Heart left ventricle (tissue), 16 donors: ENCODE measurements around the gene BTD. TPM values are rescaled to one million over a fixed set of nuclear protein-coding genes. Genes with fewer than 3 reads are reported as not detected.
A peak's percentile ranks its signal among the peaks of the same experiment; 100 is the strongest.
"Not testable (repeated sequence)": the region's sequence is repeated elsewhere in the genome, so short reads cannot be mapped to it uniquely, and the experiment has no call there.

Source experiments
- ATAC-seq, 4 donors: fragments of 200-7000 bp; cut with Tn5 transposase; one replicate each; pipeline ENCODE4 v1.9.1; 2020 to 2022; ENCODE audit warnings: moderate library complexity in 4 of 4, mild to moderate bottlenecking in 3 of 4, moderate number of reproducible peaks in 1 of 4
- DNase-seq, 5 donors: peaks; one replicate each; pipeline ENCODE4 v3.0.0-alpha.2; 2020
- H3K27ac ChIP-seq, 12 donors: fragments of 200-600 bp; sonication (generic) in 4 of 12; one replicate each; pipeline versions ENCODE4 v1.5.0 to v1.8.0; 2016 to 2022; ENCODE audit warnings: mild to moderate bottlenecking in 2 of 12
- H3K27me3 ChIP-seq, 9 donors: fragments of 200-600 bp; sonication (generic) in 2 of 9; one replicate each; pipeline versions ENCODE4 v1.5.1 to v1.8.0; 2016 to 2022; ENCODE audit warnings: mild to moderate bottlenecking in 3 of 9
- H3K36me3 ChIP-seq, 9 donors: fragments of 200-600 bp; sonication (generic) in 2 of 9; one replicate each; pipeline versions ENCODE4 v1.5.0 to v1.8.0; 2018 to 2022; ENCODE audit warnings: mild to moderate bottlenecking in 2 of 9
- H3K4me1 ChIP-seq, 12 donors: fragments of 200-600 bp; sonication (generic) in 4 of 12; one replicate each; pipeline versions ENCODE4 v1.5.0 to v1.8.0; 2016 to 2022; ENCODE audit warnings: mild to moderate bottlenecking in 3 of 12
- H3K4me3 ChIP-seq, 12 donors: fragments of 200-600 bp; sonication (generic) in 4 of 12; one replicate each; pipeline versions ENCODE4 v1.5.0 to v1.8.0; 2017 to 2022; ENCODE audit warnings: mild to moderate bottlenecking in 9 of 12, moderate library complexity in 4 of 12
- H3K9me3 ChIP-seq, 12 donors: fragments of 200-600 bp; sonication (generic) in 4 of 12; one replicate each; pipeline versions ENCODE4 v1.5.0 to v1.8.0; 2016 to 2022; ENCODE audit warnings: mild to moderate bottlenecking in 1 of 12
- POLR2A ChIP-seq, 2 donors: fragments of 450-650 bp; IDR thresholded peaks; one replicate each; pipeline ENCODE4 v1.6.1; 2017; ENCODE audit warnings: antibody characterized with exemption in 2 of 2, mild to moderate bottlenecking in 2 of 2, moderate library complexity in 2 of 2
- WGBS, 4 donors: extraction: QIAGEN DNeasy Blood & Tissue Kit in 2 of 4; methylation state at CpG; one replicate each; pipeline versions ENCODE4 v1.1.5 to v1.1.7; 2013 to 2018; 5-methylcytosine and 5-hydroxymethylcytosine counted together
- intact Hi-C, 10 donors: fragments of 100-400 bp; cut with DNase I; formaldehyde crosslinking; loops; one replicate each; pipeline versions ENCODE4 v1.11.1 to v1.14.2; 2022
- polyA plus RNA-seq, 2 donors: library from polyadenylated mRNA; stranded (reverse); fragments of 200-250 nt; gene quantifications; one replicate each; pipeline ENCODE4 v1.2.3, GENCODE V29; 2013
- total RNA-seq, 9 donors: library from RNA; depleted of rRNA in 2 of 9; stranded (reverse); fragments of >200 nt in 2 of 9; fragmentation: NEBNext Ultra II Directional in 3 of 9; extraction: Animal tissue kit (Norgen Biotek cat#: 25700) in 3 of 9; gene quantifications; one replicate each; pipeline versions ENCODE4 v1.1.0 to v1.2.4, GENCODE V29; 2016 to 2023
- TF ChIP-seq, protein P1 (sequence below), 12 donors: fragments of 200-600 bp; sonication (generic) in 4 of 12; IDR thresholded peaks; one replicate each; pipeline versions ENCODE4 v1.5.0 to v1.8.0; 2018 to 2022; ENCODE audit warnings: antibody characterized with exemption in 12 of 12, mild to moderate bottlenecking in 5 of 12
- donor health status: ischemic (EF 13 %, LVEDD 7.1; RV severe dilation, severe dysfunction).
- donor health status: healthy with polysubstance abuse.
- donor health status: DM: no; HTN: yes; CAD: no.
- donor health status: DM: no; HTN: no; CAD: no.
- donor health status: ischemic (EF 25% LVEDD 6.9; RV normal size, moderate dysfunction).
- donor health status: ischemic (EF 25% LVEDD 5.7; RV mildly dilated, moderate dysfunction).
- donor health status: healthy.
- donor health status: DM: yes; HTN: yes; CAD: no.
- donor health status: ischemic (EF 35%, LVEDD 5.7; RV mildly dilated, moderate dysfunction).
- donor health status: nonischemic (EF 11% LVEDD 7.7; RV severe dilation, severe dysfunction).
- donor health status: DM: yes; HTN: yes; CAD: no.
- donor health status: PGD.
- donor health status: ischemic (EF 29% LVEDD 5.4; RV normal size, mild dysfunction).
- donor health status: nonischemic (EF 23%, LVEDD 6.1; RV moderate dilation, normal function).

BTD gene
- total and polyA plus RNA-seq, 11 donors: 4.2 to 16.4 (median 11.7) TPM

DNA sequence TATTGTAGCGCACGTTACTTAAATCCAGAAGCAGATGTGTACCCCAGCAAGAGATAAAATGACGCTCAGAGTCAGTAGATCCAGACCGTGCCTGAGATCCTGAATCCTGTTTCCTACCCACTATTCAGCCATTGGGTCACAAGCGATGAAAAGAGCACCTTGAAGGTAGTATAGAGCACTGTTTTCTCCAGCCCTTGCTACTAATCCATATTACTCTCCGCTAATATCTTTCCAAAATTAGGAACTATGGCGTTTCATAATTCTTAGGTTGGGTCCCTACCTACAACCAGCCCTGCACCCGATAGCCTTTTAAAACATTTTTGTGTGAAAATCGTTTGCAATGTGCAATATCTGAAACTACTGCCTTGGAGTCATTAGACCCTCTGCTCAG lies 596 bp downstream of the BTD start:
- Histone ChIP-seq H3K4me1 (peaks cover 3 to 25% (median 15%) of the 10 kb centered on the region in 12 donors), H3K4me3 (peak overlapping the region; percentile 41 to 97 (median 74))
- intact Hi-C loops: no loop called here

GRCh38 chr3:15602816-15603215 lies 1.3 kb downstream of the BTD start:
- Histone ChIP-seq H3K4me1 (peaks cover 3 to 32% (median 15%) of the 10 kb centered on the region in 12 donors), H3K4me3 (peak overlapping the region in 4 of 12 donors; percentile 67 to 82 (median 71)), H3K27ac (peak overlapping the region in 2 of 12 donors; percentile 90 to 92), H3K36me3 (peaks cover 0 to 26% (median 19%) of the 10 kb centered on the region in 9 donors)
- ATAC-seq, DNase-seq, intact Hi-C loops, H3K9me3 ChIP-seq, H3K27me3 ChIP-seq: not testable (repeated sequence)
- 91 to 100% (median 97%) methylated on average over 3 of the region's 3 CpGs for WGBS, 4 donors

More for the DNA sequence above, 596 bp downstream of the BTD start:
- Histone ChIP-seq H3K9me3 (no peaks in the 10 kb centered on the region), H3K27me3 (no peaks in the 10 kb centered on the region), H3K27ac (peak overlapping the region; percentile 55 to 92 (median 84)), H3K36me3 (peaks cover 0 to 33% (median 26%) of the 10 kb centered on the region in 9 donors)
- TF ChIP-seq, protein P1, sequence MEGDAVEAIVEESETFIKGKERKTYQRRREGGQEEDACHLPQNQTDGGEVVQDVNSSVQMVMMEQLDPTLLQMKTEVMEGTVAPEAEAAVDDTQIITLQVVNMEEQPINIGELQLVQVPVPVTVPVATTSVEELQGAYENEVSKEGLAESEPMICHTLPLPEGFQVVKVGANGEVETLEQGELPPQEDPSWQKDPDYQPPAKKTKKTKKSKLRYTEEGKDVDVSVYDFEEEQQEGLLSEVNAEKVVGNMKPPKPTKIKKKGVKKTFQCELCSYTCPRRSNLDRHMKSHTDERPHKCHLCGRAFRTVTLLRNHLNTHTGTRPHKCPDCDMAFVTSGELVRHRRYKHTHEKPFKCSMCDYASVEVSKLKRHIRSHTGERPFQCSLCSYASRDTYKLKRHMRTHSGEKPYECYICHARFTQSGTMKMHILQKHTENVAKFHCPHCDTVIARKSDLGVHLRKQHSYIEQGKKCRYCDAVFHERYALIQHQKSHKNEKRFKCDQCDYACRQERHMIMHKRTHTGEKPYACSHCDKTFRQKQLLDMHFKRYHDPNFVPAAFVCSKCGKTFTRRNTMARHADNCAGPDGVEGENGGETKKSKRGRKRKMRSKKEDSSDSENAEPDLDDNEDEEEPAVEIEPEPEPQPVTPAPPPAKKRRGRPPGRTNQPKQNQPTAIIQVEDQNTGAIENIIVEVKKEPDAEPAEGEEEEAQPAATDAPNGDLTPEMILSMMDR (IDR thresholded peaks at IDR 0.05): no peak
- no peak for TF ChIP-seq POLR2A (IDR thresholded peaks at IDR 0.05)
- DNase-seq: no peak
- 3 to 4% (median 4%) methylated on average over 9 of the region's 9 CpGs for WGBS, 4 donors
- ATAC-seq: peak in 3 of 4 donors; percentile 2 to 21 (median 5)

DNA sequence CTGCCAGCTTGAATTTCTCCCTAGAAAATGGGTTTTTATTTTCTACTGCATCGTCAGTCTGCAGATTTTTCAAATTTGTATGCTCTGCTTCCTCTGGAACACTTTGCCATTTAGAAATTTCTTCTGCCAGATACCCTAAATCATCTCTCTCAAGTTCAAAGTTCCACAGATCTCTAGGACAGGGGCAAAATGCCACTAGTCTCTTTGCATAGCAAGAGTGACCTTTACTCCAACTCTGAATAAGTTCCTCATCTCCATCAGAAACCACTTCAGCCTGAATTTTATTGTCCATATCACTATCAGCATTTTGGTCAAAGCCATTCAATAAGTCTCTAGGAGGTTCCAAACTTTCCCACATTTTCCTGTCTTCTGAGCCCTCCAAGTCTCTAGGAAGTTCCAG lies 3.0 kb downstream of the BTD start:
- 90 to 98% (median 94%) methylated on average over 1 of the region's 1 CpG for WGBS, 4 donors
- intact Hi-C loops, H3K4me3 ChIP-seq, H3K27ac ChIP-seq, H3K27me3 ChIP-seq, DNase-seq, ATAC-seq, H3K9me3 ChIP-seq, H3K36me3 ChIP-seq: not testable (repeated sequence)
- H3K4me1 ChIP-seq: peaks cover 3 to 36% (median 15%) of the 10 kb centered on the region in 12 donors

GRCh38 chr3:15606434-15606891 lies 4.9 kb downstream of the BTD start:
- TF ChIP-seq, protein P1 (IDR thresholded peaks at IDR 0.05): no peak
- TF ChIP-seq POLR2A (IDR thresholded peaks at IDR 0.05): no peak
- Histone ChIP-seq H3K27me3 (no peaks in the 10 kb centered on the region), H3K27ac (peak overlapping the region in 1 of 12 donors; percentile 20), H3K9me3 (no peaks in the 10 kb centered on the region), H3K4me3 (no peak overlapping the region), H3K36me3 (no peaks in the 10 kb centered on the region), H3K4me1 (peaks cover 0 to 29% (median 6%) of the 10 kb centered on the region in 12 donors)
- DNase-seq (no peak), ATAC-seq (no peak)
- intact Hi-C loops: no loop called here
- WGBS, 4 donors: 91 to 95% (median 93%) methylated on average over 2 of the region's 2 CpGs

DNA sequence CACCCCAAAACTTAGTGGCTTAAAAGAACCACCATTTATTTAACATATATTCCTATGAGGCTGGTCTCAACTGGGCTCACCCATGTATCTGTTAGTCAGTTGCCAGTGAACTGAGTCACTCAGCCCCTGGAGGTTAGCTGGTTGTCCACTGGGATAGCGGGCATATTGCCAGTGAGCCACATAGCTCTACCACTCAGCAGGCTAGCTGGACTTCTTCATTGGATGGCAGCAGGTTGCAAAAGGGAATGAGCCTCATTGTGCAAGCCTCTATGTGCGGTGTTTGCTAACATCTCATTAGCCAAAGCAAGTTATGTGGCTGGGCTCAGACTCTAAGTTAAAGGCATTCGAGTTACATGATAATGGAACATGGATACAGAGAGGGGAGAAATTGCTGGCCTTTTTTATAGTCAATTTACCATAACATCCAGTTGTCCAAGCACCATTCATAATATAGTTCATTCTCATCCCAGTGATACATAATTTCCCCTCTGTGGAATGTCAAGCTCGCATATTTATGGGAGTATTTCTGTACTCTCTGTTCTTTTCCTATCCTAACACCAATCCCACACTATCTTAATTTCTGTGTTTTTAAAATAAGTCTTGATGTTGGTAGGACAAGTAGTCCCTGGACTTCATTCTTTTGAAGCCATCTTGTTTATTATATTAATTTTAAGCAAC lies 8.7 kb downstream of the BTD start:
- no peaks in the 10 kb centered on the region for H3K9me3 ChIP-seq
- intact Hi-C loops: no loop called here
- no peaks in the 10 kb centered on the region for H3K27me3 ChIP-seq
- no peaks in the 10 kb centered on the region for H3K36me3 ChIP-seq
- H3K4me3 ChIP-seq: no peak overlapping the region
- H3K4me1 ChIP-seq: peaks cover 0 to 21% (median 0%) of the 10 kb centered on the region in 12 donors
- peak in 1 of 4 donors; percentile 48 for ATAC-seq
- WGBS, 4 donors: 91 to 96% (median 95%) methylated on average over 4 of the region's 4 CpGs
- H3K27ac ChIP-seq: peak overlapping the region in 1 of 12 donors; percentile 1
- TF ChIP-seq, protein P1 (IDR thresholded peaks at IDR 0.05): no peak
- no peak for TF ChIP-seq POLR2A (IDR thresholded peaks at IDR 0.05)
- no peak for DNase-seq
